GM10266 (cell line): ENCODE measurements around the gene EBF3.

Experiments used
- DNase-seq: peaks from one replicate; pipeline ENCODE4 v3.0.0; 2012; ENCODE audit errors: extremely low spot score
- CTCF ChIP-seq: IDR thresholded peaks from 2 replicates; pipeline ENCODE4 v1.5.1; 2012; ENCODE audit warnings: mild to moderate bottlenecking, low read depth; ENCODE audit not compliant: control insufficient read depth, insufficient read depth; ENCODE audit errors: missing control alignments

The EBF3 gene

GRCh38 chr10:129849452-129849750, 114.7 kb downstream of the EBF3 start:
- no peak for TF ChIP-seq CTCF
- DNase-seq, result no peak

DNA sequence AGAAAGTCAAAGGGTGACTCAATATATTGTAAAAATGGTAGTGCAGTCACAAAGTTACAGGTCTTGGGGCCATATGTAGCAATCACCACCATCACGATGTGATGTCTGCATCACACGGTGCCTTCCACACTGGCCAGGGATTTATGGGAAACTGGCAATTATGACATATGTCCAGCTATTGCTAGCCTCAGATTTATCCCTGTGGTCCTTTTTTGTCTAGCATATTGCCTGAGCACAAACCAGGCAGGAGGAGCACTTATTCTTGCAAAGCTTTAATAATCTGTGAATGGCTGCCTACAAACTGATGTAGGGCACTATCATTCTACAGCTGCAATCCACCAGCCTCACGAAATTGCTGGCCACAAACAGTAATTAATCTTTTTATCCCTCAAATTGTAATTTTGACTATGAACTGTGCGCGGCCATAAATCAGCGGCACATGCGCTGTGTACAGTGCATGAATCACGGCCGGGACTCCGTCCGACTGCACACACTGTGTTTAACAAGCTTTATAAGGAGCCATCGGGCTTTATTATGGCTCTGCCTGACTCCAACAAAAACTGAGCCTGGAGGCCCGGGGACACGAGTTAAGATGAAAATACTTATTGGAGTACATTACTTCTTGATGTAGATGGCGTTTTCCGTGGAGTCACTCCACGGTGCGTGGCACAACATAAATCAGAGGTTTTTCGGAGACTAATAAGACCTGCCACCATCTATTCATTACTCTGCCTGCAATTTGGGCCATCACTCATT, 115.2 kb downstream of the EBF3 start:
- DNase-seq, result no peak
- no peak for TF ChIP-seq CTCF

DNA sequence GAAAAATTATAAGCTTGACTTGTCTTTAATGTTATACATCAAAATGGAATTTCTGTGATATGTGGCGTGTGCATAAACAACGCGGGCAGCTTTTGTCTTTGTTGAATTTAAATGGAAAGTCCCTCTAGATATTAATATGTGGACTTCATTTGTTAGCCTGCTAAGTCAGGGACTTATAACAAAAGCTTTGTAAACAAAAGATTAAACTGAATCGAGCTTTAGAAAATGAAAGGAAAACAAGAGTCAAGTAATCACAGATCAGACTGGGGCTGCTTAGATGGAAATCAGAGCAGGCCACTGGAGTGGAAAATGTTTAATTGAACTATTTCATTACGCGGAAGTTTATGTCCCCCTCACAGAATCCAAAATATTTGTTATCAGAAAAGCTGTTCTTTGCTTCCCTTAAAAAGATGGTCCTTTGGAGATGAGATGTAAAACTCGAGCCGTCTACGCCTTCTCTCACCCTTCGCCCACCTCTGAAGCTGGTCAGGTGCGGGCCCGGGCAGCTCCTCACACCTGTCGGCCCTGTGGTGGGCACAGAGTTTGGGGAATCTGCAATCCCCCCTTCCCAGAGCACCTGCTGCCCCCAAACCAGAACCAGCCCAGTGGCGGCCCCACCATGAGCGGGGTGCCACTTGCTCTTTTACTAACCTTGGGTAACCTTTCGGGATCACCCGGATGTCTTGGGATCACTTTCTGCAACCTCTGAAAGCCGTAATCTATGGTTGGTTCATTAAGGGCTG, 116.2 kb downstream of the EBF3 start:
- no peak for TF ChIP-seq CTCF
- DNase-seq, result no peak

DNA sequence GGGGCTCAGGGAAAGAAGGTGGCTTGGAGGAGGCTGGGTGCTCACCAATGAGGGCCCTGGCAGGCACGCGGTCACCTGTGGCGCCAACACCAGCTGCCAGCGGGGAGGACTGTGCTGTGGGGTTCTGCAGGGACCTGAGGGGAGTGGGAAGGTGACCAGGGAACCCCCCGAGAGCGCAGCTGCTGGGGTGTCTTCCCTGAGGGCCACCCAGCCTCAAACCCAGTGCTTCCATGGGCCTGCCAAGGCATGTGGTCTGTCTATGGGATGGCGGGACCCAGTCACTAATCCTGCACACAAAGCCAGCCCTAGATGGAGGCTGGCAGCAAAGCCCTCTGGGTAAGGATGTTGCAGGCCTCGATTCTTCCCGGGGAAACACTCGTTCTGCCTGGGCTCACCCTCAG, 117.1 kb downstream of the EBF3 start:
- no peak for TF ChIP-seq CTCF
- no peak for DNase-seq

- DNase-seq, result no peak
- TF ChIP-seq CTCF, result no peak
Measured at GRCh38 chr10:129845111-129845753, 118.8 kb downstream of the EBF3 start.

- no peak for TF ChIP-seq CTCF
- no peak for DNase-seq
Measured at GRCh38 chr10:129844216-129844766, 119.8 kb downstream of the EBF3 start.
